GM21447 (cell line): Measurements from ENCODE around the gene GPX1.

ENCODE experiments used
- ATAC-seq: cut with Tn5 transposase; IDR thresholded peaks from one replicate; pipeline ENCODE4 v1.9.1; 2021; ENCODE audit not compliant: unreplicated experiment

Gene GPX1

GRCh38 chr3:49313896-49314688 is 44.1 kb downstream of the GPX1 start:
- no peak for ATAC-seq

DNA sequence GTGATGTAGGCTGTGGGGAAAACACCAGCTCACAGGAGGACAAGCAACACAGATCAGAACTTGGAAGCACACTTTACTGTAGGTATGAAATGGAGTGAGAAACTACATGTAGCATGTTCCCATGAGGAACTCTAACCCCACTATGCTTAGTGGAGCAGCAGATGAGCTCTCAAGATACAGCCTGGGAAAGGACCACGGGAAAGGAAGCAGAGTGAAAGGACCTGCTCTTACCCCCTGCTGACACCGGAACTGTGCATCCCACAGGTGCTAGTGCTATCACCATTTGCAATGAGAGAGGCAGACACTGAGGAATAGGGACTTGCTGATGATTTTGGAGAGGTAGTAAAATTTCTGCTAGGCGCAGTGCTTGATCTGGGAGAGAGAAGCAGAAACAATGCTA is 46.9 kb downstream of the GPX1 start:
- no peak for ATAC-seq

GRCh38 chr3:49310677-49311076 is 47.5 kb downstream of the GPX1 start:
- ATAC-seq: no peak
